ENCODE data around the gene HTR3D. TPM values are rescaled to one million over a fixed set of nuclear protein-coding genes. Genes with fewer than 3 reads are reported as not detected.

The HTR3D gene

Small RNAs within 50 kb of the gene (small RNA-seq; reads per million reads assigned to genes)
- not detected for gene RF00019 (ENCODE audit: insufficient read depth)
